Activated B cell treated with CpG ODN at 0.5 μM for 24 hours (primary cell): ENCODE results near the gene SLC52A1. TPM values are rescaled to one million over a fixed set of nuclear protein-coding genes. Genes with fewer than 3 reads are reported as not detected.
"Not testable (repeated sequence)": the region's sequence is repeated elsewhere in the genome, so short reads cannot be mapped to it uniquely, and the experiment has no call there.

ENCODE experiments used
- ATAC-seq: fragments of 200-7000 bp; cut with Tn5 transposase; one replicate; pipeline ENCODE4 v1.10.0; 2021; ENCODE audit warnings: low read depth, mild to moderate bottlenecking, moderate library complexity
- CTCF ChIA-PET: fragments of 350-600 bp; sonication (Branson Sonifier 250); formaldehyde crosslinking; loops from one replicate; lab custom pipeline; 2021; ENCODE audit warnings: antibody characterized with exemption; lab: Charles Lee
- POLR2A ChIA-PET: fragments of 350-600 bp; sonication (Branson Sonifier 250); formaldehyde crosslinking; loops from one replicate; lab custom pipeline; 2021; ENCODE audit warnings: antibody characterized with exemption; lab: Charles Lee
- DNase-seq: peaks from one replicate; pipeline ENCODE4 v3.0.0; 2022
- H3K27ac Mint-ChIP-seq: one replicate; pipeline ENCODE4 v1.8.0; 2020; ENCODE audit warnings: mixed read lengths
- H3K27me3 Mint-ChIP-seq: one replicate; pipeline ENCODE4 v1.8.0; 2021; ENCODE audit warnings: mixed read lengths
- H3K36me3 Mint-ChIP-seq: one replicate; pipeline ENCODE4 v1.8.0; 2021; ENCODE audit warnings: low read depth, mixed read lengths
- H3K4me1 Mint-ChIP-seq: one replicate; pipeline ENCODE4 v1.8.0; 2021; ENCODE audit warnings: mixed read lengths
- H3K4me3 Mint-ChIP-seq: one replicate; pipeline ENCODE4 v1.8.0; 2020; ENCODE audit warnings: mild to moderate bottlenecking, mixed read lengths
- H3K9me3 Mint-ChIP-seq: one replicate; pipeline ENCODE4 v1.8.0; 2020; ENCODE audit warnings: mixed read lengths
- intact Hi-C: fragments of 100-400 bp; cut with micrococcal nuclease; formaldehyde crosslinking; loops from one replicate; pipeline ENCODE4 v1.15.1; 2024
- total RNA-seq: library from RNA; stranded (reverse); gene quantifications from 2 replicates; pipeline ENCODE4 v1.2.3, GENCODE V29; 2022
- TF ChIP-seq, protein P1 (sequence below): fragments of 200-600 bp; IDR thresholded peaks from one replicate; pipeline ENCODE4 v1.8.0; 2022; ENCODE audit warnings: antibody characterized with exemption, mild to moderate bottlenecking

Gene SLC52A1
- total RNA-seq, 1 donor from 2014 or later: 0.09 TPM

DNA sequence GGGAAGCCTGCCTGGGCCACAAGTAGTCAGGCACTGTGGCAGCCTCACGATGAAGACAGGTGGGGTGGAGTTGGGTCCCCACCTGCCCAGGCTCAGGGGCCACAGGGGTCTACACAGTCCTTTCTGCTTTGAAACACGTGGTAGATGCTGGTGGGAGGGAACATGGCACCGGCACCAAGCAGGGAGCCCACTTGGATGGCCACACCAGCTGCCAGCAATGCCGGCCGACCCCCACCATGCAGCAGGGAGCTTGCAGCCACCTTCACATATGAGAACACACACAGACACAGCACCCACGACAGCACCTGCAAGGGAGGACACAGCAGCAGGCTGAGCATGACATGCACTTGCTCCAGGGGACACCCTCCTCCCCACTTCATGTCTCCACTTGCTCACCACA lies 2.4 kb downstream of the SLC52A1 start:
- Mint-ChIP-seq H3K4me3 (no peak overlapping the region), H3K27ac (no peak overlapping the region), H3K4me1 (peaks cover 14% of the 10 kb centered on the region), H3K27me3 (peaks cover 10% of the 10 kb centered on the region), H3K9me3 (no peaks in the 10 kb centered on the region), H3K36me3 (no peaks in the 10 kb centered on the region)
- DNase-seq (no peak), ATAC-seq (no peak)
- intact Hi-C loops: loop anchor here (5.0 kb wide), 2 partner anchors 79 to 204 kb away; partner anchors contain the start of gene ZNF232
- TF ChIP-seq, protein P1, sequence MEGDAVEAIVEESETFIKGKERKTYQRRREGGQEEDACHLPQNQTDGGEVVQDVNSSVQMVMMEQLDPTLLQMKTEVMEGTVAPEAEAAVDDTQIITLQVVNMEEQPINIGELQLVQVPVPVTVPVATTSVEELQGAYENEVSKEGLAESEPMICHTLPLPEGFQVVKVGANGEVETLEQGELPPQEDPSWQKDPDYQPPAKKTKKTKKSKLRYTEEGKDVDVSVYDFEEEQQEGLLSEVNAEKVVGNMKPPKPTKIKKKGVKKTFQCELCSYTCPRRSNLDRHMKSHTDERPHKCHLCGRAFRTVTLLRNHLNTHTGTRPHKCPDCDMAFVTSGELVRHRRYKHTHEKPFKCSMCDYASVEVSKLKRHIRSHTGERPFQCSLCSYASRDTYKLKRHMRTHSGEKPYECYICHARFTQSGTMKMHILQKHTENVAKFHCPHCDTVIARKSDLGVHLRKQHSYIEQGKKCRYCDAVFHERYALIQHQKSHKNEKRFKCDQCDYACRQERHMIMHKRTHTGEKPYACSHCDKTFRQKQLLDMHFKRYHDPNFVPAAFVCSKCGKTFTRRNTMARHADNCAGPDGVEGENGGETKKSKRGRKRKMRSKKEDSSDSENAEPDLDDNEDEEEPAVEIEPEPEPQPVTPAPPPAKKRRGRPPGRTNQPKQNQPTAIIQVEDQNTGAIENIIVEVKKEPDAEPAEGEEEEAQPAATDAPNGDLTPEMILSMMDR: no peak
- POLR2A ChIA-PET: interaction anchor here (2.1 kb wide), 1 partner anchor 85 kb away, joined by 8 read pairs; the partner anchor contains the start of gene PFN1
- CTCF ChIA-PET: no interaction called here

DNA sequence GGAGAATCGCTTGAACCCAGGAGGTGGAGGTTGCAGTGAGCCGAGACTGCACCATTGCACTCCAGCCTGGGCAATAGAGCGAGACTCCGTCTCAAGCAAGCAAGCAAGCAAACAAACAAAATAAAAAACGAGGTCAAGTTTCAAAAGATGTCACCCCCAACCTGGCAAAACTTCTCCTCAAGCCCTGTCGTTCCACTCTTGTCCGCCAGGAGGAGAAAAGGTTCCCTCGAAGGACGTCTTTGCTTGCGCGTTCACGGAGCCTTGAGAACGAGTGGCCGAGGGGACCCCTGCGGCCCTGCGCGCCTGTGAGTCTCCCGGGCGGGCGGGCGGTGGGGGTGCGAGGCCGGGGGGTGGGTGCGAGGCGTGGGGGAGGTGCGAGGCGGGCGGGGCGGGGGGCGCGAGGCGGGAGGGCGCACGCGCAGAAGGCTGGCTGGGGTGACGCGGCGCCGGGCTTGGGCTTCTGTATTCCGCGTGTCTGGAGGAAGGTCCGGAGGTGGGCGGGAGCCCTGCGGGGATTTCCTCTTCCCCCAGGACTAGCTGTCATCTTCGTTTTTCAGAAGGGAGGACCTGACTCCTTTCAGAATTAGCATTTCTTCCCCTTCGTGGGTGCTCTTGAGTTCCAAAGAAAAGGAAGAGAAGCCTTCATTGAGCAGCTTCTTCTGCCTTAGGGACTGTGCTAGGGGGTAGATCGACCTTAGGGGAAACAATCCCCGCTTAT lies 3.7 kb downstream of the SLC52A1 start:
- Mint-ChIP-seq H3K4me3 (peak overlapping the region; percentile 82), H3K4me1 (peaks cover 14% of the 10 kb centered on the region), H3K27me3 (peaks cover 7% of the 10 kb centered on the region), H3K36me3 (no peaks in the 10 kb centered on the region), H3K27ac (peak overlapping the region; percentile 71), H3K9me3 (no peaks in the 10 kb centered on the region)
- DNase-seq (peak; percentile 75), ATAC-seq (peak; percentile 87)
- POLR2A ChIA-PET: interaction anchor here (1.0 to 2.2 kb wide), 8 partner anchors 15 to 83 kb away, joined by 3 to 9 read pairs (median 5); partner anchors contain the start of genes INCA1, KIF1C, PFN1 and SPAG7
- intact Hi-C loops: loop anchor here (1.0 to 5.0 kb wide), 9 partner anchors 12 to 206 kb away; partner anchors contain the start of genes CAMTA2, INCA1, KIF1C and ZFP3
- CTCF ChIA-PET: interaction anchor here (0.6 to 6.5 kb wide), 8 partner anchors 12 to 408 kb away, joined by 3 to 58 read pairs (median 3); partner anchors contain the start of genes C1QBP and ZFP3
- TF ChIP-seq, protein P1: peak; percentile 47

DNA sequence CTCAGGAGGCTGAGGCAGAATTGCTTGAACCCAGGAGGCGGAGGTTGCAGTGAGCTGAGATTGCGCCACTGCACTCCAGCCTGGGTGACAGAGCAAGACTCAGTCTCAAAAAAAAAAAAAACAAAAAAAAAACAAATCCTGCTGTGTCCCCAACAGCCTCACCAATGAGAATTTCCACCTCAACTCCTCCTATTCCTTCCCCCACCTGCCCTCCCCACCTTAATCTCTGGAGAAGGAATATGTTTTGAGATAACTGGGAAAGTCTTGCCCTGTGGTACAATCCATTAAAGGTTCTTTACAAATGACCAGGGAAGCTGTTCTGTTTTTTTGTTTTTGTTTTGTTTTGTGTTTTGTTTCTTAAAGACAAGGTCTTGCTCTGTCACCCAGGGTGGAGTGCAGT lies 5.1 kb downstream of the SLC52A1 start:
- not testable (repeated sequence) for H3K36me3 Mint-ChIP-seq, DNase-seq, H3K27ac Mint-ChIP-seq, H3K27me3 Mint-ChIP-seq, ATAC-seq, H3K4me3 Mint-ChIP-seq, H3K9me3 Mint-ChIP-seq
- ChIA-PET CTCF (interaction anchor here (0.8 to 6.5 kb wide), 3 partner anchors 22 to 121 kb away, joined by 3 to 58 read pairs (median 4); no protein-coding TSS in a partner anchor), POLR2A (interaction anchor here (0.6 to 2.2 kb wide), 5 partner anchors 19 to 110 kb away, joined by 4 to 9 read pairs (median 4); partner anchors contain the start of genes INCA1, KIF1C and ZFP3)
- intact Hi-C loops: loop anchor here (2.0 to 5.0 kb wide), 4 partner anchors 17 to 207 kb away; partner anchors contain the start of genes CAMTA2 and ZNF232
- peaks cover 14% of the 10 kb centered on the region for H3K4me1 Mint-ChIP-seq

DNA sequence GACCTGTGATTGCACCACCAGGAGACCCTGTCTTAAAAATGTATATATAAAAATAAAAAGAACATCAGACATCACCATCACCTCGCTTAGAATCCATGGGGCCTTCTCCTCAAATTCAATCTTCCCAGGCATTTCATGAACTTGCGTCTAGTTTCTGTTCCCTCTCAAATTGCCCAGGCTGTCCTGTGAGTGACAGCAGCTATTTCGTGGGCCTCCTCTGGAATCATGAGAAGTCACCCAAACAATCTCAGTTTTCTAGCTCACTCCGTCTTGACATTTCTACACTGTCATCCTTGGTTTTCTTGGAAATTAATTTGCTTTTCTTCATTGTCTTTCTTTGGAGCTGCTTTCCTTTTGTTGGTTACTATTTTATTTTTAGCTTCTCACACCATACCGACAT lies 7.3 kb downstream of the SLC52A1 start:
- Mint-ChIP-seq H3K27ac (no peak overlapping the region), H3K4me1 (peaks cover 14% of the 10 kb centered on the region), H3K36me3 (peaks cover 8% of the 10 kb centered on the region), H3K27me3 (no peaks in the 10 kb centered on the region), H3K9me3 (no peaks in the 10 kb centered on the region), H3K4me3 (no peak overlapping the region)
- no peak for DNase-seq
- TF ChIP-seq, protein P1: no peak
- ChIA-PET POLR2A (interaction anchor here (0.7 to 1.6 kb wide), 5 partner anchors 11 to 893 kb away, joined by 4 to 8 read pairs (median 6); no protein-coding TSS in a partner anchor), CTCF (interaction anchor here (6.5 kb wide), 1 partner anchor 34 kb away, joined by 58 read pairs; no protein-coding TSS in a partner anchor)
- ATAC-seq: no peak
- intact Hi-C loops: no loop called here

DNA sequence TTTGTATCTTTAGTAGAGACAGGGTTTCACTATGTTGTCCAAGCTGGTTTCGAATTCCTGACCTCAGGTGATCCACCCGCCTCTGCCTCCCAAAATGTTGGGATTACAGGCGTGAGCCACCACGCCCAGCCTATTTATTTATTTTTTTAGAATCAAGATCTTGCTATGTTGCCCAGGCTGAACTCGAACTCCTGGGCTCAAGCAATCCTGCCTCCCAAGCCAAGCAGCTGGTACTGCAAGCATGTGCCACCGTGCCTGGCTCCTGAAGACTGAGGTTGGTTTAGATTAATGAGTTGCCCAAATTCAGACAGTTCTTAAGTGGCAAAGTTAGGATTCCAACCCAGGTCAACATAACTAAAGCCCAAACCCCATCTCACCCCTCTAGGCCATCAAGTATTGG lies 7.9 kb downstream of the SLC52A1 start:
- intact Hi-C loops: no loop called here
- Mint-ChIP-seq H3K4me3 (no peak overlapping the region), H3K27ac (no peak overlapping the region), H3K9me3 (no peaks in the 10 kb centered on the region), H3K27me3 (no peaks in the 10 kb centered on the region), H3K4me1 (peaks cover 14% of the 10 kb centered on the region), H3K36me3 (peaks cover 13% of the 10 kb centered on the region)
- ChIA-PET POLR2A (interaction anchor here (1.3 kb wide), 1 partner anchor 10 kb away, joined by 6 read pairs; no protein-coding TSS in a partner anchor), CTCF (interaction anchor here (6.5 kb wide), 1 partner anchor 35 kb away, joined by 58 read pairs; no protein-coding TSS in a partner anchor)
- TF ChIP-seq, protein P1: no peak
- DNase-seq: no peak
- no peak for ATAC-seq
